Loucy (cell line): ENCODE data around the gene AKT1.

Experiments used
- EZH2phosphoT487 ChIP-seq: fragments of 200-600 bp; IDR thresholded peaks from 2 replicates; pipeline ENCODE4 v1.6.1; 2018; ENCODE audit warnings: antibody characterized with exemption, mild to moderate bottlenecking, moderate library complexity, borderline replicate concordance
- TF ChIP-seq, protein P1 (sequence below): fragments of 200-600 bp; sonication (generic); conservative IDR thresholded peaks from 2 replicates; pipeline ENCODE4 v1.5.1; 2014; ENCODE audit warnings: mild to moderate bottlenecking, antibody characterized with exemption, low read length

DNA sequence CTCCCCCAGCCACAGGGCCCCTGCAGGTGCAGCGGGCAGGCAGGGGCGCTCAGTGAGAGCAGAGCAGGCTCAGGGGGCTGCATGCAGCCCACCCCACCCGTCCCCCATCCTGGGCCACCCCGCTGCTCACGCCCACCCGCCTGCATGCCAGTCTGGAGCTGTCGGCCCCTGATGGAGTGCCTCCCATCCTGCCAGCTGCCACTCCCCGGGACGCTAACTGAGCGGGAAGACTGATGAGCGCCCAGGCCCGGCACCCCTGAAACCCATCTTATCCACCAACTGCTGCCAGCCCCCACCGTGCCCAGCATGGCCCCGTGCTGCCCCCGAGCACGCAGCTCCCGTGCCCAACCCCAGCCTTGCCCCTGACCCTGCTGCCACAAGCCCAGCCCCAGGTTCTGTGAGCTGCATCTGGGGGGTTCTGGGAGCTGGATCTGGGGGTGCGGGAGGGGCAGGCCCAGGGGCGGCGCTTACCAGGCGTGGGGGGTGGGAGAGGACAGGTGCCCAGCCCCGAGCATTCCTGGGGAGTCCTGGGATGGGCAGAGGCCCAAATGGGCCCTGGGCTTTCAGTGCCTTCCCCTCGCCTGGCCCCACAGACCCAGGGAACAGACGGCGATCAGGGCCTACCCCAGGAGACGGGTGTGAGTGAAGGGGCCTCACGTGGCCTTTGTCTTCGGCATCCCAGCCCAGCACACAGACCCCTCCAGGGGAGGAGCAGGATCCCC is 13.3 kb downstream of the AKT1 start:
- TF ChIP-seq, protein P1, sequence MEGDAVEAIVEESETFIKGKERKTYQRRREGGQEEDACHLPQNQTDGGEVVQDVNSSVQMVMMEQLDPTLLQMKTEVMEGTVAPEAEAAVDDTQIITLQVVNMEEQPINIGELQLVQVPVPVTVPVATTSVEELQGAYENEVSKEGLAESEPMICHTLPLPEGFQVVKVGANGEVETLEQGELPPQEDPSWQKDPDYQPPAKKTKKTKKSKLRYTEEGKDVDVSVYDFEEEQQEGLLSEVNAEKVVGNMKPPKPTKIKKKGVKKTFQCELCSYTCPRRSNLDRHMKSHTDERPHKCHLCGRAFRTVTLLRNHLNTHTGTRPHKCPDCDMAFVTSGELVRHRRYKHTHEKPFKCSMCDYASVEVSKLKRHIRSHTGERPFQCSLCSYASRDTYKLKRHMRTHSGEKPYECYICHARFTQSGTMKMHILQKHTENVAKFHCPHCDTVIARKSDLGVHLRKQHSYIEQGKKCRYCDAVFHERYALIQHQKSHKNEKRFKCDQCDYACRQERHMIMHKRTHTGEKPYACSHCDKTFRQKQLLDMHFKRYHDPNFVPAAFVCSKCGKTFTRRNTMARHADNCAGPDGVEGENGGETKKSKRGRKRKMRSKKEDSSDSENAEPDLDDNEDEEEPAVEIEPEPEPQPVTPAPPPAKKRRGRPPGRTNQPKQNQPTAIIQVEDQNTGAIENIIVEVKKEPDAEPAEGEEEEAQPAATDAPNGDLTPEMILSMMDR: no peak
- TF ChIP-seq EZH2phosphoT487: no peak
